HG03060 (cell line): Measurements from ENCODE around the gene PRR29.
"Not testable (repeated sequence)": the region's sequence is repeated elsewhere in the genome, so short reads cannot be mapped to it uniquely, and the experiment has no call there.

ENCODE experiments used
- ATAC-seq: cut with Tn5 transposase; IDR thresholded peaks from one replicate; pipeline ENCODE4 v1.9.1; 2021; ENCODE audit warnings: low read depth, moderate number of reproducible peaks; ENCODE audit not compliant: unreplicated experiment

The PRR29 gene

GRCh38 chr17:64008346-64008745, 10.2 kb downstream of the PRR29 start:
- no peak for ATAC-seq

- no peak for ATAC-seq
Measured at GRCh38 chr17:64008830-64009229, 10.7 kb downstream of the PRR29 start.

GRCh38 chr17:64009571-64010402, 11.6 kb downstream of the PRR29 start:
- no peak for ATAC-seq

- ATAC-seq = no peak
Measured at GRCh38 chr17:64015447-64015846, 17.3 kb downstream of the PRR29 start.

GRCh38 chr17:64016231-64016784, 18.2 kb downstream of the PRR29 start:
- no peak for ATAC-seq

GRCh38 chr17:64016974-64017373, 18.8 kb downstream of the PRR29 start:
- ATAC-seq = no peak

GRCh38 chr17:64017381-64017980, 19.3 kb downstream of the PRR29 start:
- ATAC-seq = no peak

- not testable (repeated sequence) for ATAC-seq
Measured at GRCh38 chr17:64019551-64019961, 21.4 kb downstream of the PRR29 start.

GRCh38 chr17:64020056-64020766, 22.1 kb downstream of the PRR29 start, which contains the start of gene ICAM2:
Gene ICAM2, minus strand, starts transcription at chr17:64020633. Its CDS starts 13,942 bp downstream, at chr17:64006691.
- peak; percentile 36 for ATAC-seq

- ATAC-seq = no peak
Measured at GRCh38 chr17:64022611-64023063, 24.5 kb downstream of the PRR29 start.

- ATAC-seq = no peak
Measured at GRCh38 chr17:64024215-64024654, 26.1 kb downstream of the PRR29 start.

GRCh38 chr17:64024781-64025731, 26.9 kb downstream of the PRR29 start:
- no peak for ATAC-seq

- ATAC-seq = no peak
Measured at GRCh38 chr17:64025732-64026294, 27.7 kb downstream of the PRR29 start.

- no peak for ATAC-seq
Measured at GRCh38 chr17:64028874-64029464, 30.8 kb downstream of the PRR29 start.

- ATAC-seq = no peak
Measured at GRCh38 chr17:64032081-64032480, 33.9 kb downstream of the PRR29 start.

GRCh38 chr17:64036198-64036922, 38.2 kb downstream of the PRR29 start:
- no peak for ATAC-seq

- no peak for ATAC-seq
Measured at GRCh38 chr17:64037180-64037579, 39.0 kb downstream of the PRR29 start.

- ATAC-seq = no peak
Measured at GRCh38 chr17:64037802-64038201, 39.7 kb downstream of the PRR29 start.
